ENCODE measurements around the gene TTC28.

- no peak for TF ChIP-seq CTCF (IDR thresholded peaks at IDR 0.05)
- TF ChIP-seq EZH2 (IDR thresholded peaks at IDR 0.05) = no peak
These were observed 346.6 kb downstream of the TTC28 start for GRCh38 chr22:28333088-28333487.
